HG03520 (cell line): ENCODE measurements around the gene ARHGEF28.

Experiments
- ATAC-seq: cut with Tn5 transposase; IDR thresholded peaks from one replicate; pipeline ENCODE4 v1.9.1; 2021; ENCODE audit warnings: mild to moderate bottlenecking, moderate library complexity; ENCODE audit not compliant: unreplicated experiment

Gene ARHGEF28

DNA sequence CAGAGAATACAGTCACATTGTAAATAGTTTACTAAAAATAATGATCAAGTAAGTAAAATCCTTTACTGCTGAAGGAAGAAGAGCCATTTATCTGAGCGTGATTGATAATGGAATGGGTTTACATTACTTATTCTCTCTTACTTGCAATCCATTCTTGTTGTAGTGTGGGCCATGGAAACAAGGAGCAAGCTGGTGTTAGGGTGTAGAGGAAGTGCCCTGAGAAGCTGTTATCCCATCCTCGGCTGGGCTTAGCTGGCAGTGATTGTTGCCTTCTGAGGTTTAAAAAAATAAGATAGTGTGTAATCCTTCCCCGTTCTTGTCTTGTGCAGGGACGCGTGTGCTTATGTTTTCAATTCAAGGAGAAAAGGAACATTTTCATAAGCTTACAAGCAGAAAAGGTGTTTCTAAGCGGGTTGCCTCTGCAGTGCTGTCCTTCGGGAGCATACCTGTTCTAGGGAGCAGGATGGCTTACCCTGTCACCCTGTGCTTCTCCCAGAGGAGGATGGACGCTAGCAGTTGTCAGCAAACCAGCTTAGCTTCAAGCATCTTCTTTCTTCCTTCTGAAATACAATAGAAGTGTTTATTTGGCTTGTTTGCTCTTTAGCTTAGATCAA lies 188.3 kb downstream of the ARHGEF28 start:
- no peak for ATAC-seq

DNA sequence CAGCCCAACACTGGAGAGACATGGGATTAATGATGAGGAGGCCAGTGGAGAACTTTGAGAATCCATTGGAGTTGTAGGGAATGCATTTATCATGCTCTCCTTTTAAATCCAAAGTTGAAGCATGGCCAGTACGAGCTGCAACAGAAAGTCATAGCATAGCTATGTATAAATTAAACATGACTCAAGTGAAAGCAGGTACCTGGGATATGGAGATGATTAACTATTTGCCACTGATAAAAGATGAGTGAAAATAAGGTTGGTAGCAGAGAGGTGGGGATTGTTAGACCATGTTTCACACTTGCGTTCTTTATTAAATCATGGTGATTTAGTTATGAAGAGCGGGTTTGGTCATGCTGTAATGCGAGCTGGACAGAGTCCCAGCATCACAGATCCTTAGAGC lies 189.6 kb downstream of the ARHGEF28 start:
- ATAC-seq = no peak

DNA sequence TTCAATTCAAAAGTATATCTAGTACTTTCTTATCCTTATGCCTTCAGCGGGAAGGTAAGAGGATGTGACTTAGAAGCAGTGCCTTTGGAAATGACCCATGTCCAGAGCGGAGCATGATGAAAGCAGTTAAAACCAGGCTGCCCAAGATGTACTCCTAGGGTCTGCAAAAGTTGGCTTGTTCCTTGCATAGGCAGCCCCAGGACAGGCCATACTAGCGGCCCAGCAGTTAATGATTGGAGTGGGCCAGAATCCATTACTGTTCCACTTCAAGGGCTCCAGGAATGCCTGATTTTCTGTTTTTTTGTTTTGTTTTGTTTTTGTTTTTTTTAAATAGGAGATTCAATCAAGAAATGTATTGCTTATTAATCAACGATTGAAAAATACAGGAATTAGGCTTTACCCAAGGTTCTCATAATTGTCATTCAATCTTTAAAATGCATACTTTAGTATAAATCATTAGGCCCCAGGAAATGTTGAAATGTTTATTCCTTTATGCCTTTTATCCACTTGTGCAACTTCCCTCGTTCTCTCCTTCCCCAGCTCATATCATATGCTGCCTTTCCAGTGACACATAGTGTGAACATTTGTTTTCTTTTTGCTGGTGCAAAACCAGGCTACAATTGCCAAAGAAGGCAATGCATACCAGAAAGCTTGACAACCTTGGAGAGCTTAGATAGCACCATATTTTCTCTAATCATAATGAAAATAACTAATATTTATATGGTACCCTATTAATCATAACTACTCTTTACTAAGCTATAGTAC lies 190.8 kb downstream of the ARHGEF28 start:
- ATAC-seq = no peak

GRCh38 chr5:73818357-73818756 lies 192.4 kb downstream of the ARHGEF28 start:
- ATAC-seq = no peak

GRCh38 chr5:73820326-73820725 lies 194.3 kb downstream of the ARHGEF28 start:
- no peak for ATAC-seq

DNA sequence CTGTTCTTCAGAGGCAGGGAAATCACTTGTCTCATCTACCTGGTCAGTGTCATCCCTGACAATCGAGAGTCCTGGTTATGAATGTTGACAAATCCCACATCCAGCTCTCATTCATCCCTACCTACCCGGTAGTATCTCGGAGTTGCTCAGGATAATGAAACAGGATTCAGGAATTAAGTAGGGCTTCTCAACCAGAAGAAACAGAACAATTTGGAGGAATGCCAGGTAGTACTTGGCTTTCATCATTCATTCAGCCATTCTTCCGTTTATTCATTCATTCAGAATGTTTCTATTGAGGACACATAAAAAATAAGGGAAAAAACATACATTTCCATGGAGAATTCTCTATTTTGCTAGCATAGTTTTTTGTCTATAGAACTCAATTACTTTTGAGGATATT lies 195.0 kb downstream of the ARHGEF28 start:
- ATAC-seq = no peak

DNA sequence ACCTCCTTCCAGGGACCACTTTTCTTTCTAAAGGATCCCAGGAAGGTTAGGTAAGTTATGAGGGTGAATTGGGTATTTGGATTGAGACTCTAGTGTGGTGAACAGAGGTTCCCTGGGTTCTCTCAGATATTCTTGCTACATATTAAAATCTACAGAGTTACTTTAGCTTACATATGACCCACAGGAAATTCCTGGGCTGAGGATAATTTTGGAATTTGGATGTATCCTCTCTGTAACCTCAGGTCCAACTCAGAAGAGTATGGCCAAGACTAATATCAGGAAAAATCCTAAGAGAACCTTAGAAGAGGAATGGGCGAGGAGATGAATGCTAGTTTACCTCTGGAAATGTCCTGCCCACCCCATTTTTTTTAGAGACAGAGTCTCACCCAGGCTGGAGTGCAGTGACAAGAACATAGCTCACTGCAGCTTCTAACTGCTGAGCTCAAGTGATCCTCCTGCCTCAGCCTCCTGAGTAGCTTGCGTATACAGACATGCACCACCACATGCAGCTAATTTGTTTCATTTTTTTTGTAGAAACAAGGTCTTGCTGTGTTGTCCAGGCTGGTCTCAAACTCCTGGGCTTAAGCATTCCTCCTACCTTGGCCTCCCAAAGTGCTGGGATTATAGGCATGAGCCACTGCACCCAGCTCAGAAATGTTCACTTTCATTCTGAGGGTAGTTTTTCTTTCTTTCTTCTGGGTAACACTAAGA lies 196.4 kb downstream of the ARHGEF28 start:
- no peak for ATAC-seq

DNA sequence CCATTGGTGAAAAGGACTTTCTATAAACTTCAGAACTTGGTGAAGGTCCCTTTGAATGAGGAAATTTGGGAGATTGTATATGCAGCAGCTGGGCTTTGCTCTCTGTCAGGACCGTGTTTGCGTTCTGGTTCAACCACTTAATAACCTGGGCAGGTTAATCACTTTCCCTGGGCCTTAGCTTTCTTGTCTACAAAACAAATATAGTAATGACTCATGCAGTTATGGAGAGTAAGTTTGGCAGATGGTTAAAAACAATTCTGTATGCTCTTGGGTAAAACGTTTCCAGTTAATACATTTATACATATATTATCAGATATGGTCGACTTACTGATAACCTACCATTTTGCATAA lies 197.0 kb downstream of the ARHGEF28 start:
- ATAC-seq = no peak

DNA sequence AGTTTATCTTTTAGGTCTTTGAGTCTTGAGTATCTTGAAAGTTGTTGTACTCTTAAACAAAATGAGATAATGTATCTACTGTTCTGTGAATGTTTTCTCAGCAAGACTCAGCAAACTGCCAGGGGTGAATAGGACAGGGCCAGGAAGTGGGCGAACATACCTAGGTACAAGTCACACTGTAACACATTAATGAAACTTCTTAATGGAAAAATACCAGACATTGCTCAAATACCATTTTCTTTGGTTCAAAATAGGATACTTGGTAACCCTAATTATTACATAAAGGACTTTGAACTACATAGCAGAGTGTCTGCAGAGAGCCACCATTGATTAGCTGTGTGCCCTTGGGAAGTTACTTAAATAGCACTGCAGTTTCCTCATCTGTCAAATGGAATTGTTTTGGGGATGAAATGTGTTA lies 197.5 kb downstream of the ARHGEF28 start:
- ATAC-seq = no peak

GRCh38 chr5:73825199-73825598 lies 199.2 kb downstream of the ARHGEF28 start:
- ATAC-seq = no peak

DNA sequence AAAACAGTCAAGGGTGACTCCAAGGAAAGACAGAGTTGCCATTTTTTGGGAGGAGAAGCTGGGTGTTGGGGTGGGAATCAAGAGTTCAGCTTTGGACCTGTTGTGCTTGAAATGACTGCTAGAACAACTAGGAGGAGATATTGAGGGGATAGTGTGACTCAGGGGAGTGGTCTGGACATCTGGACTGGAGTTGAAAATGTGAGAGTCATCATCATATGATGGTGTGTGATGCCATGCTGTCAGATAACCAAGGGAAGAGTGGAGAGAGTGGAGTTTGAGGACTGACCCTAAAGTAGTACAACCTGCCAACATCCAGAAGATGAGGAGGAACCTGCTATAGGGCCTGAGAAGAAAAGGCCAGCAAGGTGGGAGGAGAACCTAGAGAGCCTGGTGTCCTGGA lies 199.7 kb downstream of the ARHGEF28 start:
- ATAC-seq = no peak

GRCh38 chr5:73826301-73827105 lies 200.5 kb downstream of the ARHGEF28 start:
- no peak for ATAC-seq

DNA sequence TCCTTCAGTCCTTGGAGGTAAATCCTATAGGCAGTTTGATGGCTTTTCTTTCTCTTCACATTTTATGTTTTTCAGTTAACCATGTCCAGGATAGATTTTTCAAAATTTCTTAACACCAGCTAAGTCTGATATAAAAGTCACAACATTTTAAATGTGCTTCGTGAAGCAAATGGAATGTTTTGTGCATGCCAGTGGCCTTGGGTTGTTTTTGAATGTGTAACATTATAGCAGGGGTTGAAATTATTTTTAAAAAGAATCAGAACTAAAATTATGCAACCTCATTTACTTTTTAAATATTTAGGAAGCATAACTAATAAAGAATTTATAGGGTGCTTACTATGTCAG lies 201.1 kb downstream of the ARHGEF28 start:
- no peak for ATAC-seq

GRCh38 chr5:73828465-73828864 lies 202.5 kb downstream of the ARHGEF28 start:
- no peak for ATAC-seq

GRCh38 chr5:73830646-73831045 lies 204.7 kb downstream of the ARHGEF28 start:
- no peak for ATAC-seq

DNA sequence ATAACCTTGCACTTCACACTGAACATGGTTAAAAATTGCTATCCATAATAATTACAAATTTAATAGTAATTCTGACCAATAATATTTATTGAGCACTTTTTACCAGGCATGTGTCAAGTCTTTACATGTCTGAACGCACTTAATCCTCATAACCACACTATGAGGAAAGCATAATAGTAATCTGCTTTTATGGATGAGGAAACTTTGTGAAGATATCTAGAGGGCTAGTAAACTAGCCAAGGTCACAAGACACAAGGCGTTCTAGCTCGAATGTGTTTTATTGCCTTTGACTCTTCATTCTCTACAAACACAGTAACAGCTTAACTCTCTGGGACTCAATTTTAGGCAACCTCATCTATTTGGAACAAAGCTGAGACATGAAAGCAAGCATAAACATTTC lies 205.1 kb downstream of the ARHGEF28 start:
- no peak for ATAC-seq

DNA sequence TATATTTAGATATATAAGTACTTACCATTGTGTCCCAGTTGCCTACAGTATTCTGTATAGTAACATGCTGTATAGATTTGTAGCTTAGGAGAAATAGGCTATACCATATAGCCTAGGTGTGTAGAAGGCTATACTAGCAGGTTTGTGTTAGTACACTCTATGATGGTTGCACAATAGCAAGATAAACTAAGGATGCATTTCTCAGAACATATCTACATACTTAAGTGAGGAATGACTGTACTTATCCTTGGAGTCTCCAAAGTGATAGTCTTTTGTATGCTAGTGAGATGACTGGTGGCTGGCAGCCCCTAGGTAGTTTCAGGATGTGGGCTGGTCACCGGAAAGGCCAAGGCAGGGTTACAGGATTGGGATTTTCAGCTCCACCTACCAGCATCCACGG lies 208.7 kb downstream of the ARHGEF28 start:
- no peak for ATAC-seq

- no peak for ATAC-seq
These were observed 209.7 kb downstream of the ARHGEF28 start for GRCh38 chr5:73835726-73836125.

GRCh38 chr5:73836607-73837006 lies 210.6 kb downstream of the ARHGEF28 start:
- no peak for ATAC-seq

DNA sequence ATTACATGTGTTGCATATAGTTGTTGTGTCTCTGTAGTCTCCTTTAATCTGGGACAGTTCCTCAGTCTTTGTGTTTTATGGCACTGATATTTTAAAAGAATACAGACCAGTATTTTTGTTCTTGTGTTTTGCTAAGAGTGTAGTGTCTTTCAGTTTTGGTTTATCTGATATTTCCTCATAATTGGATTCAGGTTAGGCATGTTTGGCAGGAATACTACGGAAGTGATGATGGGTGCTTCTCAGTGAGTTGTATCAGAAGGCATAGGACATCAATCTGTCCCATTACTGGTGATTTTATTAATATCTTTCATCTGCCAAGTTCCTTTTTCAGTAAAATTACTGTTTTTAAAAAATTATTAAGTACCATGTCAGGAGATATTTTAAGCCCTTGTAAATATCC lies 212.9 kb downstream of the ARHGEF28 start:
- ATAC-seq = no peak

DNA sequence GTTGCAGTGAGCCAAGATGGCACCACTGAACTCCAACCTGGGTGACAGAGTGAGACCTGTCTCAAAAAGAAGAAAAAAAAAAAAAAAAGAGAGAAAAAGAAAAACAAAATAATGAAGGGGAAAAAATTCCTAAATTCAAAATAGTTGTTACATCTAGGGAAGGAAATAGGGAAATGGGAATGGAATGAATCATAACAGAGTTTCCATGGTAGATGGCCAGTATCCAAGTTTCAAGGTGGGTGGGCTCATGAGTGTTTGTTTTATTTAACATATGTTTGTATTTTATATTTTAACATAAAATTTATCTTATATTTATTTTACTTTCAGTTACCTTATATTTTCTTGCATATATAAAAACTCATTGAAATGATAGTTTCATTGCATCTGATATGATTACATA lies 215.6 kb downstream of the ARHGEF28 start:
- no peak for ATAC-seq
